ENCODE results near the gene CCNI.

- TF ChIP-seq EZH2phosphoT487 (IDR thresholded peaks at IDR 0.05; ENCODE audit: low read length) (no peak), CTCF (IDR thresholded peaks at IDR 0.05; ENCODE audit: low read length) (no peak)
Observed at GRCh38 chr4:77121736-77122240, 46.0 kb upstream of the CCNI start.

Measured in MM.1S (cell line).